Renal pelvis (tissue), 4 donors: ENCODE results near the gene EN1. TPM values are rescaled to one million over a fixed set of nuclear protein-coding genes. Genes with fewer than 3 reads are reported as not detected.

ENCODE experiments used
- DNase-seq: peaks from one replicate; pipeline ENCODE4 v3.0.0-alpha.2; 2013
- polyA plus RNA-seq, 3 donors: library from polyadenylated mRNA; unstranded; fragments of 120-200 nt; gene quantifications; one replicate each; pipeline ENCODE4 v1.2.1, GENCODE V29; 2013; ENCODE audit not compliant: insufficient read length in 3 of 3

The EN1 gene
- polyA plus RNA-seq, 3 donors = not detected

DNA sequence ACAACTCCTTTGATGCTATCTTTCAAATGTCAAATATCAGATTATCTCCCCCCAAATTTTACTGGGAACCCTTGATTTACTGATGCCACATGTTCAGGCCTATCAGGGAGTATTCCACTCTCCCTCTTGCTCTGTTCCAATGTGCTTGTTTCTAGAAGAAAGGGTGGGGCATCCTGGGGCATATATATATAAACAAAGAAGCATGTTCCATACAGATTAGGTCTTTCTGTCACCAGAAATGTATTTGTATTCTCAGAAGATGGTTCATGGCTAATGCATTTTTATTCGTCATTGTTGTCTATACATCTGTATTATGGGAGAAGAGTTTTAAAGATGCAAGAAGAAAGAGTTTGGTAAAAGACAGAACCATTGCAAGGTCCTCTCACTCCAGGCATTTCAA is 24.9 kb downstream of the EN1 start:
- no peak for DNase-seq

DNA sequence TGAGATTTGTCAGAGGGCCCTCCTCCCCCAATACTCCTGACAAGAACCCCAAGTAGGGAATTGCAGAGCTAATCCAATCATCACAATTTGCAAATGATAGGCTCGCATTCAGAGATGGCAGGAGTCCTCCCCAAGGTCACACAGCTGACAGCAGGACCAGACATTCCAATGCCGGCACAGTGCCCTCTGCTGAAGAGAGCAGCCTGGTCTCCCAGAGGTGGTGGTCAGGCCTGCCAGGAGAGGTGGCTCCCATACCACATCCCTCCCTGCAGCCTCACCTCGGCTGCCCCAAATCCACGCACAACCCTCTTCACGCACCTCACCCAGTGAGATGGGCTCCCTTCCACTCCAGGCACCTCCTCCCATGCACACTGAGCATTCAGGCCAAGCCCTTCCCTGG is 25.4 kb downstream of the EN1 start:
- DNase-seq = no peak

DNA sequence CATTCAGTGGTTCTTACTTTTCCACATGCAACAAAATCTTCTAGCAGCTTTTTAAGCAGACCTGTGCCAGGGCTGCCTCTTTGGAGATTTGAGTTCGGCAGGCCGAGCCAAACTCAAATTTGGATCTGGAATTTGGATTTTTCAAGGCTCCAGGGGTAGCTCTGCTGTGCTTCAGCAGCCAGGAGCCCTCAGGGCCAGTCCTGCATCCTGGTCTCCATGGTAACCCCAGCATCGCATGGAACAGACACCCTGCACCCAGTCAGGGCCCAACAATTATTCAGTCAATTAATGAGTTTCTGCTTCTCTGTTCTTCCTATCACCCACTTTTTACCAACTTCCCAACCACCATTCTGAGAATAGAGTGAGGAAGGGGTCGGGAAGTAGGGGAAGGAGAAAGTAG is 30.0 kb downstream of the EN1 start:
- DNase-seq = no peak

DNA sequence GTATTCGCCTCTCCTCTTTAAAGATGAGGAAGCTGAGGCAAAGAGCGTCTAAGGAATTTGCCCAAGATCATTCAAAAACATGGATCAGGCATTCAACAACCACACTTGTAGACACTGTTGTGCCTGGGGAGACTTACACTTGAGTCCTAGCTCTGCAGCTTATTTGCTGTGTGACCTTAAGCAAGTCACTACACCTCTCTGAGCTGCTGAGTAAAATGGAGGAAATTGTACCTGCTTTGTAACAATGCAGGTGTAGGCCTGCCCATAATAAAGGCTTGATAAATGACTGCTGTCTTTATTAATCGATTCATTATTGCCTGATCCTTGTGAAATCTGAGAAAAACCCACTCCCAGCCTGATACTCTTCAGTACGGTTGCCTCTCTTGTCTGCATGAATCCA is 30.8 kb downstream of the EN1 start:
- no peak for DNase-seq

DNA sequence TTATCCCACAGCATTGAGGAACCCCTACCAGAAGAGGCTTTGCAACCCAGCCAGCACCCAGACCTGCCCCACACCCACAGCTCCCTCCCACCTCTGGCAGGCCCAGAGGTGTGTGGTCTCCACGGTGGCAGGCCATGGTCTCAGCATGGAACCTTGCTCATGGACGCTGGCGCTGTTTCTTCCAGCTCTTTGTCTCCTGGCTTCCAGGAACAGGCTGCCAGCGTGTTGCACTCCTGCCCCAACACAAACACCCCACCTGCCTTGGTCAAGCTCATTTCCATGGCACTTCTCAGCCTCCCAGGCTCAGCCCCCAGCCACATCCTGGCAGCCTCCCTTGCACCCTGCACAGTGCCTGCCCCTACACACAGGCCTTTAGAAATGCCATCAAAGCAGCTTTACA is 31.7 kb downstream of the EN1 start:
- no peak for DNase-seq

DNA sequence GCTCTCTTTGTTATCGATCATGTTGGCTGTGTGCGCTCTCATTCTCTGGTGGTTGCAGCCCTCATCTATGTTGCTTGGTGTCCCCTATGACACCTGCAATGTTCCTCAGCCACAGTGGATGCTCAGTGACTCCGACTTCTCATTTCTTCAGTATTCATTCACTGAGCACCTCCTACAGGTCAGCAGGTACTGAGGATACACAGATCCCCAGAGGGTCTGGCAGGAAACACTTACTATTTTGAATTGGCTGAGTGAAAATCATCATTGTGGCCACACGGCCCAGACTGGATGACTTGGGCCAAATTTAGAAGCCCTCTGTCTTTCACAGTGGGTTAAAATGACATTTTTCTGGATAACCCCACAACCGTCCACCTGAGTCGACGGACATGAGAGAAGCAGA is 32.1 kb downstream of the EN1 start:
- DNase-seq = no peak

DNA sequence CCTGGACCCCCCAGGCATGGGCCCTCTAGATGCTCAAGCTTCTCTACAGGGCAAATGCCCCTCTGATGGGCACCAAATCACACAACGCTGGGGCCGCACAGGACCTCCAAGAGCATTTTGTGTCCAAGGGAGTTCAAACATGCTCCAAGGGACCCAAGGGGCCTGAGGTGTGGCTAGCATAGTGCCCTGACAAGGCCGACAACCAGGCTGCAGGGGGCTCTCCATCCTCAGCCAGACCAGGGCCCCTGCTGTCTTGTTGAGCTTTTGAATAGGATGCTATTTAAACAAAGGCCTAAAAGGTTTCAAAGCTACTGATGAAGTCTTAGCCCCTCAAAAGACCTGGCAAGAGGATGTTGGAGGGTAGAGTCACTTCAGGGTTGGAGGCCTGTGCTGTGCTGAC is 33.1 kb downstream of the EN1 start:
- DNase-seq = no peak

DNA sequence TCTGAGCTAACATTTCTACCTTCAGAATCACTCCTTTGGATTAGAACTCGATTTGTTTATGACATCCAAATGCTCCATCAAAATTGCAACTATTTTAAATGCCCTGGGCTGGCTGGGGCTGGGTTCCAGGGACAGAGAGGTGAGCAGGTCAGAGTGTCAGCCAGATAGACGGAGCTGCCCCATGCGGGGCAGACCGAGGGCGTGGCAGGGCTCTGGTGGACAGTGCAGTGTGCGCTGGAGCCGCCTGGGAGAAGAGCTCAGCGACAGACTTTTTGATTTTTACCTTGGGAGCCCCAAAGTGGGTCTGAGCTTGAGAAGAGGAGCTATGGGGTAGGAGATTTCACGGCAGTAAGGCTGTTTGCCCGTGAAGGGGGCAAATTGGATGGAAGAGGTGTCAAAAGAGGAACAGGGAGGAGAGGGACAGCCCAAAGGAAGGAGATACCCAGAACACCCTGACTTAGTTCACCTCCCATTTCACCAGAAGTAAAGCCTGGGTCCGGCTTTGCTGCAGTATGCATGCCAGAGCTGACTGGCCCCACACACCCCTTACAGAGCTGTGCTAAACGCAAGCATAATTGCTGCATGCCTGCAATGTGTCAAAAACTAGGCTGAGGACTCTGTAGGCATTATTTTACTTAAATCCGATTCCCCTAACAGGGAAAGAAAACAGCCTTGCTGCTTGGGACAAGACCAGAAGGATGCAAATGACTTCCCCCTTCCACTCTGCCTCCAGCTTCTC is 33.7 kb downstream of the EN1 start:
- no peak for DNase-seq

DNA sequence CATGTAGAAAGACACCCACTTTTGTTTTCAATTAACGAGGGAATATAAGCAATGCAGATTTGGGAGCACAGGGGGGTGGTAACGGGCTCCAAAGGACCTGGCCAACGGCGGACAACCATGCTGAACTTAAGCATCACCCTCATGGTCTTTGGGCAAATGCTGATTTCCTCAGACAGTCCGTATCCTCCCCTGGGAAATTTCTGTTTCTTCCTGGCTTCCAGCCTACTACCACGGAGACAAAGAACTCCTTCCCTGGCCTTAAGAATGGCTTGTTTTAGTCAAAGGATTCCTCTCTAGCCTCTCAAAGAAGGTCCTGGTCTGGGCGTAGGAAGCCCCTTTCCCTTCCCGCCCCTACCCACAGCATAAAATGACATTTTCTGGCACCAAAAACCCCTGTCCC is 34.3 kb downstream of the EN1 start:
- DNase-seq = no peak

DNA sequence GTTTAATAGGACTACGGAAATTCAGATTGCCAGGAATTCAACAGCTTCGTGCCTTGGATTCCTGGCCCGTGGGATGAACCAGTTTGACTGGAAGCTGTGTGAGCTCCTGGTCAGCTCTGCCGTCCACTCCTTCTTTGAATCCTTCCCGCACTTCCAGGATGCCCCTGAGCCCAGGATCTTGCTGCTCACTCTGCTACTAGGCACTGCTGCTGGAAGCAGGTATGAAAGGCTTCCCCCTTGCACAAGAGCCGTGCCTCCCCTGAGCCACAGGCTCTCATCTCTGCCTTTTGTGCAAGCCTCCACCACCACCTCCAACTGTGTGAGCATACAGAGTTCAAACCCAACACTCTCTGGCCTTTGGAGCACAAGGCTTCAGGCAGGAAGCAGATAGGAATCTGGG is 34.9 kb downstream of the EN1 start:
- no peak for DNase-seq

DNA sequence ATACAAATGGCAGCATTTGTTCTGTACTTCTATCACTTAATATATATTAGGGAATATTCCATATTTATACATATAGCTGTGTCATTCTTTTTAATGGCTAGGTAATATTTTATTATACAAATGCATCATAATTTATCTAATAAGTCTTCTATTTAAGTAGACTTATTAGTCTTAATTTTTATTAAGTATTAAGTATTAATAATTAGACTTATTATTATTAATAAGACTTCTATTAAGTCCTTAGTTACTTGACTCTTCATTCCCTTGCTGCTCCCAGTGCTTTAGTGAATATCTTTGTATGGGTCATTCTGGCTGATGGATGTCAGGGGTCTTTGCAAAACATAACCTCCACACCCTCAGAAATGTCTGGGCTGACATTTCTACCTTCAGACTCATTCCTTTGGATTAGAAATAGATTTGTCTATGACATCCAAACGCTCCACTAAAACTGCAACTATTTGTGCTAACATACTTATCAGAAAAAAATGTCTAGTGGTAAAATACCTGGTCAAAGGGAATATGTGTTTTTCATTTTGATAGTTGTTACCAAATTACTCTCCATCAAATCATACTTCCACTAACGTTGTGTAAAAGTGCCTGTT is 35.8 kb downstream of the EN1 start:
- no peak for DNase-seq

DNA sequence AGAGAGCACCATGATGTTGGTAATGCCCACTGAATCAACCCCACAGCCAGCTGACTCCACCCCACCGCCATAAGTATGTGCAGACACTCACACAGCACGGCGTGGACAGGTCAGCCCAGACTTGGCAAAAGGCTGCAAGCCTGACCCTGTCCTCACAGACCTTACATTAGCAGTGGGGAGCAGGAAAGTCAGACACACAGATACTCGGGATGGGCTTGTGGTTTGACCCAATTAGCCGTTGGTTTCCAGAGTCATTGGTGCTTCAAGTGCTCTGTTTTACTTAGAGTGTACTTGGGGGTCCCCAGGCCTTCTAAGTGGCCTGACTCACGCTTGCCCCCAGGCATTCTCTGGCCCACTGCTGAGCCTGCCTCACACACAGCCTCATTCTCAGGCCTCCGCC is 36.7 kb downstream of the EN1 start:
- no peak for DNase-seq

DNA sequence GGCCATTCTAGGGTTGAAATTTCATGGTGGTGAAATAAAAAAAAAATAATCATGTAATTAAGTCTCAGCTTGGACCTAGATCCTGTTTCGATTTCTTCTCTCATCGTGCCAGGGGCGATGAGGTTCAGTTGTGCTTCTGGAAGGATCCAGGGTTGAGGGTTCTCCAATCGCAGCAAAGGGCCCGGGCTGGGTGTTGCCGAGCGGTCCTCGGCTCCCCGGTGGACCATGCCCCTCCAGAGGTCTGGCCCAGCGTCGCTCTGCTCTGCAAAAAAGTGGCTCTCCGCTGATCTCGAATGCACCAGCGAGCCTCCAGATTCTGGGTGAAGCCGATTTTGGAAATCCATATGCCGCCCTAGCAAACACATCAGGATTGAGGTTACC is 39.0 kb downstream of the EN1 start:
- no peak for DNase-seq

DNA sequence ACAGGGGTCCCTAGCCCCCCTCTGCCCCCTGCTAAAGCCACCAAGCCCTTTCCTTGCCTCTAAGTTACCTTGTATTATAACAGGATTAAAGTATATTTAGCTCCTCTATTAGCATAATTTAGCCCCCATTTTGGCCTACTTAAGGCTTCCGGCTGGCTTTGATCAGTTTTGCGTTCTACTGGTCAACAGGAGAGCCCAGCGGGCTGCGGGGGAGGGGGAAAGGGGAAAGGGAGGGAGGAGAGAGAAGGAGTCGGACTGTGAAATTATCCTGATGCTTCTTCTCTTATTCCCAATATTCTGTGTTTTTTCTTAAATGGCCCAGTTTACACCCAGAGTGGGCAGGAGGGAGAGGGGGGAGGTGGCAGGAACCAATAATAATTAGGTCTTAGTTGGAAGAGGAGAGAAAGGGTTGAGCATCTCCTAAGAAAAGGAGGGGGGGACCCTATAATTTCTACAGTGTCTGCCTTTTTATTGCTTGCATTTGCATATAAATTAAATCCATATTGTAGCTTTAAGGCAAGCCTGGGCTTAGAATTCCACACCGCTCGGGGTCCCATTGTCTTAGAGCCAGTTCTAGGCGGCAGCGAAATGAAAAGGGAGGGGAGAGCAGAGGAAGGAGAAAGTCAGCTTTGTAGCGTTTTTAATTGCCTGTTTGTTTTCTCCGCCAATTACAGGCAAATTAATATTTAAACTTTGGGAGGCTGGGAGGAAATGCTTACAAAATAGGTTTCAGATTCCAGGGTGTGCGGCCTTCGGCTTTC is 39.6 kb downstream of the EN1 start:
- no peak for DNase-seq

DNA sequence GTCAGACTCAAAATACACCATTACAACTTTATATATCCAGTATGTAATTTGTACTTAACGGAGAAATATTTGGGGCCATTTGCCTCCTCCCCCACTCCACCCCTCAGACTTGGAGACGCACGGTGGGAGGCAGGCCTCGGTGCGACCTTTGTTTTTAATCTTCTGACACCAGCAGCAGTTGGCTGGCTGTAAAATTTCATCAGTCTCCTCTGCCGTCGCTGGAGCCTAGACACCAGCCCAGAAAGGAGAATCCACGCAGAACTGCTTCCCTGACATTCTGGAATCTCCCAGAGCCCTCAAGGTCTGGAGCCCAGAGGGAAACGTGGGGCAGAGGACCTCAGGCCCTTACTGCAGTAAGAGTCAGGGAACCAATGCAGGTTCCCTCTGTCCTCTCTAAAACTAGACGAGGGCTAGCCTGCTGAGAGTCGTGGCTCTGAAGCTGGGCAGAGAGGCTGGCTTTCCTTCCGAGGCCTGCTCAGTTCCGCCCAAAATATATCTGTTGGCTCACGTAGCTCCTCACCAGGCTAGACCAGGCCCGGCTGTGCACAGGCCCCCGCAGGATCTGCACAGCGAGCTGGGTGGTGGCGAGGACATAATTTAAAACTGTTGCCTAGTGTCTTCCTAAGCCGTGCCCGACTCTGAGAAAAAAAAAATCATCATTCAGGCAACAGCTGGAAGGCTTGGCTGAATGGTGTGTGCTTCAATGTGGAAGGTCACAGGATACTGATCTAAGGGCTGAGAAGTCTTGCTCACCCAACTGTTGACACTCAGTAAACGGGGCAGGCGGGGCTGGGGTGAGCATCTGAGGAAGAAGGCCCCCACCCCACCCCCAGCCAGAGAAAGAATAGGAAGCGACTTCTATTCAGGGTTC is 40.4 kb downstream of the EN1 start:
- DNase-seq = no peak

DNA sequence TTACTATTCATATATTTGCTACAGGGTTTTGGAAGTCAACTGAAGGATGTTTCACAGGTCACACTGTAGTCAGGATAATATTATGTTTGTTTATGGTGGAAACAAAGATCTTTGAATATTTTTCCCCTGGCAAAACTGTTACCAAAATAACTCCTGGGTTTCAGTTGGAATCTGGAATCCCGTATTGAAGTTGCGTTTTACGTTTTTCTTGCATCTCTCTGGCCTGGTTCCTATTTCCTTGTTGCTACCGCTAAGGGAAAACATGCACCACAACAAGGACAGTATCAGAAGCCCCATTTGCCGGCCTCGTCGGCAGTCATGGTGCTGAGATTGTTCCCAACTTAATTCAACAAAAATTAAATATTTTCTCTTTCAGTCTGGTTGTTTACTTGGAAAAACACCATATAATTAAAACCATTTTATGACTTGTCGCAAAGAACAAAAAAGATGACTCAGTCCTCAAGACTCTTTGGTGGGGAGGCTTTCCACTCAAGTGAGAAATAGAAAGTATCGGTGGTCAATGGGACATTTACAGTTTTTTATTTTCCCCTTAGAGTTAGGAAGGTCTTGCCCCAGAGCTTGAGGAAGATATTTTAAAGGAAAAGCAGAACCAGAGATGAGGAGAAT is 42.3 kb downstream of the EN1 start:
- DNase-seq = no peak

DNA sequence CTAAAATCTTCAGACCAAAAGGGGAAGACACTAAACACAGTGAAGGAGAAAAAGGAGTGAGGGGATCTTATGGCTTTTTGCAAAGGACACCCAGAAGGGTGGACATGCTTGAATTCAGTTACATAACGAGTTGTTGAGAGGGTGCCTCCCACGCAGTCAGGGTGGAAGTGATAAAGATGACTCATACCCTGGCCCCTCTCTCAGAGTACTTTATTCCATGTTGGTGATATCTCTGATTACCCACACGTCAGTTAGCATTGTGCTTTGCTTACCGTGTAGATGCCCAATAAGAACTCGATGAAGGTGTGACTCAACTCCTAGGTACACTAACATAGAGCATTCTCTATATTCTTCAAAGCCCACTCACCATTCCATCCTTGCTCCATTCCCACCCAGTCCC is 44.4 kb downstream of the EN1 start:
- DNase-seq = no peak

DNA sequence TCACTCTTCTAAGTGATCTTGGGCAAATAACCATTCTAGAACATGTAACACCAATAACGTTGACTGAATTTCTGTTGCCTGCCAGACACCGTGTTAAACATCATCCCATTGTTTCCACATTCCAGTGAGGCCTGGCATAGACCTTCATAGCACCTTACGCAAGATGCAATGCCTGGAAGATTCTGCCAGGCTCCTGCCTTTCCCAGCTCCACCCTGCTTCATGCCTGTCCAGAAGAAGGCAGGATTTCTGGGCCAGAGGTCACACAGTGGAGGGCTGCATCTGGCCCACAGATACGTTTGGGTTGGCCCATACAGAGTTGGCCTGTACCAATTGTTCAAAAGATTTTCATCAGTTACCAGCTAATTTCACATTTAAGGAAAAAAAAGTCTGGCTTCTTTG is 46.3 kb downstream of the EN1 start:
- DNase-seq = no peak

DNA sequence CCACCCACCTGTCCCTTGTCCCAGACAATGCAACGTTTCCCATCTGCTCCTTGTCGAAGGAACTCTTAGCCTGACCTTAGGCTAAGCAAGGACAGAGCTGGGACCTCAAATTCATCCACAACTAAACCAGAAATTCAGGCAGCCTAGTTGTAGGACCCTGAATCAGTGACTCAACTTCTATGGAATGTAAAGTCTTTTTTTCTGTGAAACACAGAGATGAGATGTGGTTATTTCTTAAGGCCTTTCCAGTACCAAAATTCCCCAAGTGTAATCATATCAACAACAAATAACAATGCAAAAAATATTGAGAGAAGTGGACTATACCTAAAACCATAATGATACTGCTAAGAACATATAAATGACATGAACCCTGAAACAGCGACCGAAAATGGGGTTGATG is 46.7 kb downstream of the EN1 start:
- DNase-seq = no peak

DNA sequence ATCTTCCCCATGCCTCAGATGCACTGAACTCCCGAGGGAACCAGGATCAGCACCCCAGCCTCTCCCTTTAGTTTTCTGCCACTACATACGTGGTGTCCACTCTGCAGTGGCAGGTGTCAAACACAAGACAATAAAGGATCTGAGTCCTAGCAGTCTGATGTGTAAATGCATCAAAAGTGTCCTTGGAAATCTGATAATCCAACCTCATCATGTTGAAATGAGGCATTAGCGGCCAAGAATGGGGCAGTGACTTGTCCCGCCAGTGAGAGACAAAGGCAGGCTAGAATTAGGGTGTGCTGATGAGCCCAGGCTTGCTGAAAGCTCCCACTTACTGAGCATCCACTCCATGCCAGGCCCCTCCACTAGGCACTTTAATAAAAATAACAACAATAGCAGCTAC is 52.9 kb downstream of the EN1 start:
- no peak for DNase-seq
